Measurements from ENCODE around the gene NRXN3.

The NRXN3 gene

DNA sequence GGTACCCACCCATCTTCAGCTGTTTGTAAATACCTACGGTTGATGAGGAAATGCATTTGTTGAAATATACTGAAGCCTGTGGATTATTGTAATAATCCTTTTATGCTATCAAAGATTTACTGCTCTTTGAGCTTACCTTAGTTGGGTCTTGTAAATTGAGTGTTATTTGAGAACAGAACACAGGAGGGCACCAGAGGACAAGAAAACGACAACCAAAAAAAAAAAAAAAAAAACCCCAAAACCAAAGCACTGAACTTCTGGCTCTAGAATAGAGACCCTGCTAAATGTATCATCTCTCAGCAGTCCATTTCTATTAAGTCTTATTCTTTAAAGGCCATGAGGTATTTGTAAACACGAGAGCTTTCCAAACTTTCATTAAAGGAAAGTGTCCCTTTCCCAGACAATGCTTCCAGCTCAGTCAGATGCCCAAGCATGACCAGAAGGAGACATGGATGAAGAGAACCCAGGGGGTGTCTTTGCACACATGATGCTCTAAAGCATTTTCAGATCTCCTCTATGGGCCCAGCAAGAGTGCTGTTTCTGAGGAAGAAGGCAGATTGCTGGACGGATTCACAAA lies 763.9 kb downstream of the NRXN3 start:
- DNase-seq (ENCODE audit: low read depth) = peak; percentile 42

DNA sequence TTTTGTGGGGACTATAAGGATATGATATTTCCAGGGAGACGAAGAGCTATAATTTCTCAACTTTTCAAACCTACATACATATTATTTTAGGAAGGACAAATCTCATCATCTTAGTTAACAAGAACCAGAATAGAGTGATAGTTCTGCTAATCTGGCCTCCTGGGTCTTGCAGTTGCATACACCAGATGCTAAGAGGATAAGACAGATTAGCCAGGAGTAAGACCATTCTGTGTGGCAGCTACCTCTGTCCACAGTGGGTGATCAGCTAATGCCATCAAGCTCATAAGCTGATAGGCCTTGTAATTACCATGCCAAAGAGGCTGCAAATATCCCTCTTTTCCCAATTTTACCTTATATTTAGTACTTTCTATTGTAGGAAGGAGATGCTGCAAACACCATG lies 776.8 kb downstream of the NRXN3 start:
- no peak for DNase-seq (ENCODE audit: low read depth)

DNA sequence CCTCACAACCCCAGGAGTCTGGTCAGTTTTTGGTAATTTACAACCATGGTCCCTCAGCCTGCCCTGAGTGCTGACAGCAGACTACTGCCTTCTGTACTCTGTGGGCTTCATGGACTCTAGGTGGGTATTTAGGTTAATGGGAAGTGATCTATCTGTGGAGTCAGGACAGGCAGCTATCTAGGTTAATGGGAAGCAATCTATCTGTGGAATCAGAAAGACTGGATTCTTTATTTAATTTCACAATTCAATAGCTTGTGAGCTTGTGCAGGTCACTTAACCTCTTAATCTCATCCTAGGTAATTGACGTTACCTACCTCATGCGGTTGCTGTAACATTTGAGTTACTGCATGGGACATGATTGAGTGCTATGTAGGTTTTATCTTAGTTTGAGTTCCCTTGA lies 777.5 kb downstream of the NRXN3 start:
- no peak for DNase-seq (ENCODE audit: low read depth)

GRCh38 chr14:78950649-78951048 lies 780.5 kb downstream of the NRXN3 start:
- DNase-seq (ENCODE audit: low read depth) = peak; percentile 73

GRCh38 chr14:78951602-78952001 lies 781.4 kb downstream of the NRXN3 start:
- DNase-seq (ENCODE audit: low read depth) = no peak

GRCh38 chr14:78959674-78960264 lies 789.6 kb downstream of the NRXN3 start:
- peak; percentile 75 for DNase-seq (ENCODE audit: low read depth)

GRCh38 chr14:78967111-78967809 lies 797.1 kb downstream of the NRXN3 start:
- DNase-seq (ENCODE audit: low read depth) = peak; percentile 49

DNA sequence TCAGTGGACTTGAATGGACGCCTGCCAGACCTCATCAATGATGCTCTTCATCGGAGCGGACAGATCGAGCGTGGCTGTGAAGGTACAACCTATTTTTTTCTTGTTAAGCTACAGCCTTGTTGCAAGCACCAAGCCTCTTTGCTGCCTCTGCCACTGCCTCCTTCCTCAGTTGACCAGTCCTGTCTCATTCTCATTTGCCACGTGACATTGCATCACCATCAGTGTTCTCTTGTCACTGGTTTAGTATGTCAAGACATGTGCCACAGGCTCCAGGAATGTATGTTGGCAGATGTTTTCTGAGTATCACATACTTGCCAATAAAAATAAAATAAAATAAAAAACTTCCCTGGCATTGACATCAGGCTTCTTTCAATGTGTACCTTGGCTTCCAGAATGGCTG lies 798.1 kb downstream of the NRXN3 start:
- DNase-seq (ENCODE audit: low read depth) = no peak

GRCh38 chr14:78970677-78971076 lies 800.5 kb downstream of the NRXN3 start:
- DNase-seq (ENCODE audit: low read depth) = no peak

DNA sequence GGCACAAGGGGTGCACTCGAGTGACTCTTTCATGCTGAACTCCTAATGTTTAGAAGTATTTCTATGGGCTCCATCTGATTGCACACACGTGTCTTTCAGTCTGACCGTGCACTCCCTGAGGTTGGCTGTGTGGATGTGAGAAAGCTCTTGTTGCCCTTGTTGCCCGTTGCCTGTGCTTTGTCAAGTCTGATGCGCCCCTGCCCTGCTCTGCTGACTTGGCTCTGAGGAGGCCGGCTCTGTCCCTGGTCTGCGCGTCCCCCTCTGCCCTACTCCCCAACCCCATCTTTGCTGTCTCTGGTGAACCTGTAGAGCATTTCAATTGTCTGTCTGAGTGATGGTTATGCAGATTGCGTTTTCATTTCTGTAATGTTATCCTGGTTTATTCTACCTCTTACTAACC lies 802.3 kb downstream of the NRXN3 start:
- DNase-seq (ENCODE audit: low read depth) = no peak

DNA sequence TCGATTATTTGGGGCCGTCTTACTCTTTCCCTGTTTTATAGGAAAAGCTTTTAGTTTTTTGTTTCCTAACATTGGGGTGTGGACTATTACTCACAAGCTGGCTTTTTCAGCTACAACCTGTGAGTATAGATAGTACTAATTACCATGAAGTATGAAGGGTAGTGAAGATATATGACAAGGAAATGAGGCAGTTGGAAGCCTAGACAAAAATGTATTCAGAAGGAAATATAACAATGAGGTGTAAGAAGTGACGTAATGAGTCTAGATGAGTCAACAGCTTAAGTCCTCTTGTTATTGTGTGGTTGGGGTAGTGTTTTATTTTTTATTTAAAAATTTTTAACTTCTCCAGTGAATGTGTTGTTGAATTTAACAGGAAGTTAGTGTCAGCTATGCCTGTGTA lies 804.5 kb downstream of the NRXN3 start:
- DNase-seq (ENCODE audit: low read depth) = peak; percentile 44

GRCh38 chr14:78975734-78976133 lies 805.6 kb downstream of the NRXN3 start:
- DNase-seq (ENCODE audit: low read depth) = no peak

DNA sequence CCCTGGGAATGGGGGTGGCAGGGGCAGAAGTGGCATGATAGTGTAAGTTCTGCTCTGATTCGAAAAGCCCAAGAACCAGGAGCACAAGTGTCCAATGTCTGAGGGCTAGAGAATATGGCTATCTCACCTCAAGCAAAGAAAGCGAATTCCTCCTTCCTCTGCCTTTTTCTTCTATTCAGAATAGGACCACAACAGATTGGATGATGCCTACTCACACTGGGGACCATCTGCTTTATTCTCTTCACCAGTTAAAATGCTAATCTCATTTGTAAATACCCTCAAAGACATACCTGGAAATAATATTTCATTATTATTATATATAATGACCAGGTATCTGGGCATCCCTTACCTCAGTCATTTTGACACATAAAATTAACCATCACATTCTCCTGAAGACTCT lies 808.7 kb downstream of the NRXN3 start:
- no peak for DNase-seq (ENCODE audit: low read depth)

DNA sequence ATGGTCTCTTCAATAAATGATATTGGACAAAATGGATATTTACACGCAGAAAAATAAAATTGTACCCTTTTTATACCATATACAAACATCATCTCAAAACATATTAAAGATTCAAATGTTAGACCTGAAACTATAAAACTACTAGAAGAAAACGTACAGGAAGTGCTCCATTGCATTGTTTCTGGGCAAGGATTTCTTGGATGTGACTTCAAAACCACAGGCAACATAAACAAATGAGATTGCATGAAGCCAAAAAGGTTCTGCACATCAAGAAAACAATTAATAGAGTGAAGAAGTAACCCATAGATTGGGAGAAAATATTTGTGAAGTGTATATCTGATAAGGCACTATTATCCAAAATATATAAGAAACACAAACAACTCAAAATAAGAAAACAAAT lies 812.4 kb downstream of the NRXN3 start:
- DNase-seq (ENCODE audit: low read depth) = peak; percentile 51

DNA sequence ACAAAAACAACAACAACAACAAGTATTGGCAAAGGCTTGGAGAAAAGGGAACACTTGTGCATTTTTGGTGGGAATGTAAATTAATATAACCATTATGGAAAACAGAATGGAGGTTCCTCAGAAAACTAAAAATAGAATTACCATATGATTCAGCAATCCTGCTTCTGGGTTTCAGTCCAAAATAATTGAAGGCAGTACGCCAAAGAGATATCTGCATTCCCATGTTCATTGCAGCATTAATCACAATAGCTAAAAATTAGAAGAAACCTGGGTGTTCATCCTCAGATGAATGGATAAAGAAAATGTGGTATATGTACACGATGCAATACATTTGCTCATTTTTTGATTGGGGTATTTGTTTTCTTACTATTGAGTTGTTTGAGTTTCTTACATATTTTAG lies 813.0 kb downstream of the NRXN3 start:
- DNase-seq (ENCODE audit: low read depth) = peak; percentile 32

DNA sequence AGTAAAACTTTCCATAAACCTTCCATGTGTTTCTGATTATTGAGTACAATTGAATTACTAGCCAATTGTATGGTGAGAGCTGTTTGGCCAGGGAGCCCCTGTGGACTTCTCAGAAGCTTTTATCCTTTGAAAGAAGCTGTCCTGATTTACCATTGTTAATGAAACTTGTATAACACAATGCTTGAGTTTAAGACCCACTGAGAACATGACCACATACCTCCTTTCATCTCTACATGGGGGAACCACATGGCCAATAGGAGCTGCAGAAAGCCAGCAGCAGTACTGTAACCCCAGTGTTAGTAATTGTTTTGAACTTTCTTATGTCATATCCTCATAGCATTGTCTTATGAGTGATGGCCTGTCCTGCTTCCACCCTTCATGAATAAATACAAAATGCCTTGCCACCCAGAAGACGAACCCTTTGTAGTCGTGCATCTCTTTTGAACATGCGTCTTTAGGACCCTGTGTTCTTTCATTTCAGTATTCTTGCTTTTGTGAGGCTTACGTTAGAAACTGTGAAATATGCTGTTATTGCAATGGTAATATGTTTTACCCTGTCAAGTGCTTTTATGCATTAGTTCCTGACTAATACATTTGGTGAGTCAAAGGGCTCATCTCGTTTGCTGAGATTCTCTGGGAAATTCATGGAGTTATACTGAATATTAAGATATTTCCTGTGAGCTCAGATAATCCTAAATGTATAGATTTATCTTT lies 815.7 kb downstream of the NRXN3 start:
- DNase-seq (ENCODE audit: low read depth) = peak; percentile 7

DNA sequence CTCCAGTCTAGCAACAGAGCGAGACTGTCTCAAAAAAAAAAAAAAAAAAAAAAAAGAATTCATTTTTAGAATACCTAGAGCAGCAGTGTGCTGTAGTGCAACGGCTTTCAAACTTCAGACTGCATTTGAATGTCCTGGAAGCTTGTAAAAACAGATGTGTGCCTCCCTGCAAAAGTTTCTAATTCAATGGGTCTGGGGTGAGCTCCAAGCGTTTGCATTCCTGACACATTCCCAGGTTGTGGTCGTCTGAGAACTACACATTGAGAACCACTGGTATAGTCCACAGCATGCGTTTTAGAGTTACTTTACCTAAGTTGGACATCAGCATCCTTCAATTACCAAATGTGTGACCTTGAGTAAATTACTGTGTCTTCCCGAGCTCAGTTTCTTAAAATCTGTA lies 816.8 kb downstream of the NRXN3 start:
- DNase-seq (ENCODE audit: low read depth) = no peak

DNA sequence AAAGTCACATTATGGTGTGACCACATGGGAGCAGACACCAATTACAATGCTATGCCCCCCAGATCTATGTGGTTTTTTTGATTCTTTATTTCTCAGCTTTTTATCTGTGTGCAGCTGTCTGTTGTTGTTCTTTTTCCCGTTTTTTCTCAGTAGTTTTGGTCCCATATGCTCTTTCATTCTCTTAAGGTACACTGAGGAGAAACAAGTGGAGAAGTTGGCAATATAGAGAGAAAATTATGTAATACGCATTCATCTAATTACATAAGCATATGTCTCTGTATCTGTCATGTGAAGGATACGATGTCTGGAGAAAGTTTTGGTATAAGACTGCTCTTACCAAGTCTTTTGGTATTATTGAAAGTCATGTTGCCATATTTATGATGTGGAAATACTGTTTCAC lies 819.0 kb downstream of the NRXN3 start:
- DNase-seq (ENCODE audit: low read depth) = no peak

DNA sequence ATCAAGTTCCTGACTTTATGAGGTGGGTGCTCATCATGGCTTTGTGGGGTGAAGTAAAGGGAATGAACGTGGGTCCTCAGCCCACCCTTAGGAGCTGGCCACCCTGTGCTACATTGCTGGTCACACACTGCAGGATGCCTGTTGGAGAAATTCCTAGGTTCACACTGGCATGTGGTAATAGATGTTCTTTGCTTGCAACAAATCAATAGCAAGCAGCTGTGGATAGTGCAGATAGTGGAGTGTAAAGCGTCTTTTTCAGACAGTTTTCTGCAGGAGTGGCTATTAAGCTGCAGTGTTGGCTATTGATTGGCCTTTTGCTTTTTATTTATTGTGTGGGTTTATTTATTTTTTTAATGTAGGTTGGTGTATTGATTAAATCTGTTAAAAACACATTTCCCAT lies 822.7 kb downstream of the NRXN3 start:
- no peak for DNase-seq (ENCODE audit: low read depth)

DNA sequence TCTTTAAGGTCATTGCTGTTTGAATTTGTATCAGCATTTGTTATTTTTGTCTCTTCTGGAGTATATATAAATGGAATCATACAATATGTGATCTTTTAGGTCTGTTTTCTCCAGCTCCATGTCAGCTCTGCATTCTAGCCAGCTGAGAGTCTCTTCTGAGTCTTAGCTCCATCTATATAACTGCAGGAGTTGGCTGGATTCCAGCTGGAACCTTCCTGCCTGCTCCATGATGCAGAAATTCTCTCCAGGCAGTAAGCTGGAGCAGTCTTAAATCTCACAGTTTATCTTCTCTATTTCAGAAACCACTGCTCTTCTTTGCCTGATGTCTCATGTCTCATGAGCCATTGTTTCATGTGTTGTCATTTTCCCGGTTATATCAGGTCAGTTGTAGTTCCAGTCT lies 827.6 kb downstream of the NRXN3 start:
- peak; percentile 54 for DNase-seq (ENCODE audit: low read depth)

GRCh38 chr14:79009286-79009685 lies 839.1 kb downstream of the NRXN3 start:
- DNase-seq (ENCODE audit: low read depth) = no peak

GRCh38 chr14:79011091-79011919 lies 841.1 kb downstream of the NRXN3 start:
- peak; percentile 73 for DNase-seq (ENCODE audit: low read depth)
